NB4 (cell line): ENCODE measurements around the gene QSOX1.
"Not testable (repeated sequence)": the region's sequence is repeated elsewhere in the genome, so short reads cannot be mapped to it uniquely, and the experiment has no call there.

Experiments
- DNase-seq: peaks from one replicate; pipeline ENCODE4 v3.0.0; 2010; ENCODE audit warnings: low read depth
- H3K4me3 ChIP-seq: one replicate; pipeline ENCODE4 v1.5.1; 2011; ENCODE audit warnings: mild to moderate bottlenecking, low read depth, low read length, moderate library complexity
- CTCF ChIP-seq: IDR thresholded peaks from one replicate; pipeline ENCODE4 v1.5.1; 2012; ENCODE audit warnings: low read depth, low read length
- MYC ChIP-seq: IDR thresholded peaks from 2 replicates; pipeline ENCODE4 v1.6.1; 2011; ENCODE audit warnings: low read depth, low read length
- POLR2A ChIP-seq: IDR thresholded peaks from 2 replicates; pipeline ENCODE4 v1.6.1; 2011; ENCODE audit warnings: mild to moderate bottlenecking; ENCODE audit not compliant: insufficient read length; ENCODE audit errors: extremely low read depth
- TF ChIP-seq, protein P1 (sequence below): IDR thresholded peaks from 2 replicates; pipeline ENCODE4 v1.6.1; 2011; ENCODE audit warnings: low read depth, low read length

The QSOX1 gene

DNA sequence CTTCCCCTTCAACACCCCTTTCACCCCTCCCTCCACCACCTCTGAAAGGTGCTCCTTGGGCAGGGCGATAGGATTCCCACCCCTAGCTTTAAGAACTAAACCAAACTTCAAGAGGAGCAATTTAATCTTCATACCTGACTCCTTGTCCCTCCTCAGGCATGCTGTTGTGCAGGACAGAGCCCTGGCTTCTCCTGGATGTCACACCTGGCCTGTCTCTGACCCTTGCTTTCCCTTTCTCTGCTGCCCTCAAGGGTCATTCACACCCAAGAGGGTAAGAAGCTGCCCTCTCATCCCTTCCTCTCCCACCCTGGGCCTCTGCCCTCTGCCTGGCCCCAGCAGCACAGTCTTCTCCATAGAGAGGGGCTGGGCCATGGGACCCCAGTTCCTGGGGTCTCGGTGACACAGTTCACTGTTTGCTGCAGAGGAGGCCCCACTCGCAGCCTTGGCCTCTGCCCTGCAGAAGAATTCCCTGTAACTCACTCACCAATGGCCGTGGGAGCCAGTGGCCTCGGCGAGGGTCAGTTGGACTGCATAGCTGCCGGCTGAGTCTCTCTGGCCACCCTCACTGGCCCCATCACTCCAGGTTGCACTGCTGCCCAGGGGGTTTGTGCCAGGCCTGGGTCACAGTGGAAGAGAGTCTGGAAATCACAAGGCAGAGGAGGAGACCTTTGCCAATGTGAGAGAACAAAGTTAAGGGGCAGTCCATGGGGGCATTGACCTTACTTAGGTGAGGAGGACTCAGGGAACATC, 47.0 kb downstream of the QSOX1 start:
- TF ChIP-seq MYC = no peak
- TF ChIP-seq, protein P1, sequence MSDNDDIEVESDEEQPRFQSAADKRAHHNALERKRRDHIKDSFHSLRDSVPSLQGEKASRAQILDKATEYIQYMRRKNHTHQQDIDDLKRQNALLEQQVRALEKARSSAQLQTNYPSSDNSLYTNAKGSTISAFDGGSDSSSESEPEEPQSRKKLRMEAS = no peak
- TF ChIP-seq POLR2A = no peak
- TF ChIP-seq CTCF = no peak
- H3K4me3 ChIP-seq = no peak overlapping the region
- no peak for DNase-seq

GRCh38 chr1:180202588-180202987, 47.9 kb downstream of the QSOX1 start:
- not testable (repeated sequence) for H3K4me3 ChIP-seq, DNase-seq

- no peak for TF ChIP-seq POLR2A
- TF ChIP-seq CTCF = no peak
- no peak for TF ChIP-seq MYC
- TF ChIP-seq, protein P1 = no peak
- DNase-seq = no peak
Observed at GRCh38 chr1:180204231-180204630, 49.6 kb downstream of the QSOX1 start.

DNA sequence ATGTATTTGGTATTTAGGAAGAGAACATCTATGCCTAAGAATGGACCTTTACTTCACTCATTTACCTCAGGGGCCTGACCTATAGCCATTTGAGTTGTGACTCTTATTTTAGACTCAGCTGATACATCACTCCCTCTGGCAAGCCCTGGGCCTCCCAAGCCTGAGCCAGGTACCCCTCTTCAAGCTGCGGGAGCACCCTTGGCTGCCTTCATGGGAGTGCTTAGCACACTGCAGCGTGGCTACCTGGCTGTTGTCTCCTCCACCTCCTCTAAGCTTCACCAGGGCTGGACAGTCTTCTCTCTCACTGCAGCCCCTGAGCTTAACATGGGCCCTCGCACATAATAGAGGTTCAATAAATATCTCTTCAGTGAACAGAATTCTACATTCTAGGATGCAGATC, 51.9 kb downstream of the QSOX1 start:
- H3K4me3 ChIP-seq = no peak overlapping the region
- TF ChIP-seq, protein P1 = no peak
- TF ChIP-seq MYC (no peak), CTCF (no peak), POLR2A (no peak)
- no peak for DNase-seq

More at GRCh38 chr1:180204231-180204630, 49.6 kb downstream of the QSOX1 start:
- H3K4me3 ChIP-seq = no peak overlapping the region

GRCh38 chr1:180208264-180208663, 53.6 kb downstream of the QSOX1 start:
- DNase-seq = peak; percentile 44
- no peak overlapping the region for H3K4me3 ChIP-seq
- TF ChIP-seq CTCF (no peak), POLR2A (no peak), MYC (no peak)
- TF ChIP-seq, protein P1 = no peak

DNA sequence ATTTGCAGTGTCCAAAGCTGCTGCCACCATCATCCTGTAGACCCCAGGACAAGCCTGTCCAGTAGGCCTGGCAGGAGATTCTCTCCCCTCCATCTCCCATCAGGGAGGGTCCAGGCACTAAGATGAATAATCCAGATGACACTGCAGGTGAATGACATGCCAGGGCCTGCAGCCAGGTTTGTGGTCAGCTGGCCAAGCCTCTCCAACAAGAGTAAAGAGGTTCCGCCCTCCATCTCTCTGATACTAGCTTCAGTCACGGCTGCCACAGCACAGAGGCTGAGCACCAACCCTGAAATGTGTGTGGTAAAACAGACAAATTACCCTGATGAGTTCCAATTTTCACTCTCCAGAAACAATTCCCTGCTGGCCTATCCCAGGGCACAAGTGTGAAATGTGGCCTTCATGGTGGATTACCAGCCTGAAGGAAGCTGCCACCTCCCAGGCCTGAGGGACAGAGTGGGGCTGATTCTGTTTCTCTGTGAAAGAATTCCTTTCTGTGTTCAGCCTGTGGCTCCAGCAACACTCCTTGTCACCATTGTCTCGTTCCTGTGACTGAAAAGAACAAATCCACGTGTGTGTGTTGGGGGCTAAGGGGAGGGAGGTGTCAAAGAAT, 55.4 kb downstream of the QSOX1 start:
- no peak overlapping the region for H3K4me3 ChIP-seq

More for the DNA sequence above, 55.4 kb downstream of the QSOX1 start:
- DNase-seq = no peak
- TF ChIP-seq, protein P1 = no peak
- TF ChIP-seq MYC (no peak), CTCF (no peak), POLR2A (no peak)
